ENCODE measurements around the gene HERC6.
"Not testable (repeated sequence)": the region's sequence is repeated elsewhere in the genome, so short reads cannot be mapped to it uniquely, and the experiment has no call there.

The HERC6 gene

DNA sequence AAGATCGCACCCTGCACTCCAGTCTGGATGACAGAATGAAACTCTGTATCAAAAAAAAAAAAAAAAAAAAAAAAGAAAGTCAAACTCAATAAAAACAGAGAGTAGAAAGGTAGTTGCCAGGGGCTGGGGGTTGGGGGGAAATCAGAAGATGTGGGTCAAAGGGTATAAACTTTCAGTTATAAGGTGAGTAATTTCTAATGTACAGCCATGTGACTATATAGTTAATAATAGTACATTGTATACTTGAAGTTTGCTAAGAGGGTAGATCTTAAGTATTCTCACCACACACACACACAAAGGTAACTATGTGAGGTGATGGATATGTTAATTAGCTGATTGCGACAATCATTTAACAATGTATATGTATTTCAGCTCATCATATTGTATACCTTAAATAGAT lies 11.5 kb downstream of the HERC6 start:
- no peak for DNase-seq (ENCODE audit: low spot score)

DNA sequence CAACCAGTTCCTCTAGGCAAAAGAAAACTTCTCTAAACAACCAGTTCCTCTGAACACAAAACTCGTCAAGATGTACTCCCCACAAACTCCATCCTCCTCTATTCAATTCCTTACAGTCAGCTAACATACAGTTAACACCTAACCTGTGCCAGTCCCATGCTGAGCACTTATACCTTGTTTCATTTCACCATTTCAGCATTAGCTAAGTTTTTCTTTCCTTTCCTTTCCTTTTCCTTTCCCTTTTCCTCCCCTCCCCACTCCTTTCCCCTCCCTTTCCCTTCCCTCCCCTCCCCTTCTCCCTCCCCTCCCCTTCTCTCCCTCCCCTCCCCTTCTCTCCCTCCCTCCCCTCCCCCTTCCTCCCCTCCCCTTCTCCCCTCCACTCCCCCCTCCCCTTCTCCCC lies 13.1 kb downstream of the HERC6 start:
- no peak for DNase-seq (ENCODE audit: low spot score)

DNA sequence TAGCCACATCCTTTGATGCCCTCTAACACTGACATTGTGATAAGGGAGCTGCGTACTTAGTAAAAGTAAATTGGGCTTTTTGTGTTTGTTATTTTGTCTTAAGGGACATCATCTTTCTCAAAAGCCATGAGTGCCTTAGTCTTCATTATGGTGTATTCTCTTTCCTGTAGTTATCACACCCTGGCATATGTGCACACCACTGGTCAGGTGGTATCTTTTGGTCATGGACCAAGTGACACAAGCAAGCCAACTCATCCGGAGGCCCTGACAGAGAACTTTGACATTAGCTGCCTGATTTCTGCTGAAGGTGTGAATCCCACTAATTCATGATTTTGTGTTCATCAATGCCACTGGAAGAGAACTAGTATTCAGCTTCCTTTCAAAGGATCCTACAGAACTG lies 18.0 kb downstream of the HERC6 start:
- DNase-seq (ENCODE audit: low spot score): no peak

DNA sequence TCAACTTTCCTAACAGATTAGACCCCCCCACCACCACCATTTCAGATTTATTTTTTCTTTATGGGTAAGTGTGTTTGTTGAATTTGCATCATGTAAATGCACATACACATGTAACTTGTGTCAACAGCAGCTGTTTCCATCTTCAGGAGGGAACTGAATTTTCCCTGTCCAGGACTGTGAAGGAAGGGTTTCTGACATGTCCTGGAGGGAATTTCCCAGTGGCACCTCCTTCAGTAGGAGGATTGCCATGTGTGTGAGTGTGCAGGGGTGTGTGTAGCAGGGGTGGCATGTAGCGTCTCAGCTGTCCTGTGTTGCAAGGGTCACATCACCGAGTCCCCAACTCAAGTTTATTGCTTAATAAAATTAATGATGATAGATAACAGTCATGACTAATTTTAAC lies 19.7 kb downstream of the HERC6 start:
- DNase-seq (ENCODE audit: low spot score): no peak

DNA sequence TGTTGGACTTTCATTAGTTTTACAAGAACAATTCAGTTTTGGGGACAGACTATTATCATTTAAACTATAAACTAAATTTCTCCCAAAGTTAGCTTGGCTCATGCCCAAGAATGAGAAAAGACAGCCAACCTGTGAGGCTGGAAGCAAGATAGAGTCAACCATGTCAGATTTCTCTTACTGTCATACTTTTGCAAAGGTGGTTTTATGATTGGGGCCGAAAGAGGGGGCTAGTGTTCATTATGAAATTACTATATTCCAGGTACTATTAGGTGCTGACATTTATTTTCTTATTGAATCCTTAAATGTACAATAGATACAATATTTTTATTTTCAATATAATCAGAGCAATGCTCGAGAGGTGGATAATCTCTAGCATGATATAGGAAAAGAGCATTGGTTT lies 30.6 kb downstream of the HERC6 start:
- DNase-seq (ENCODE audit: low spot score): no peak

DNA sequence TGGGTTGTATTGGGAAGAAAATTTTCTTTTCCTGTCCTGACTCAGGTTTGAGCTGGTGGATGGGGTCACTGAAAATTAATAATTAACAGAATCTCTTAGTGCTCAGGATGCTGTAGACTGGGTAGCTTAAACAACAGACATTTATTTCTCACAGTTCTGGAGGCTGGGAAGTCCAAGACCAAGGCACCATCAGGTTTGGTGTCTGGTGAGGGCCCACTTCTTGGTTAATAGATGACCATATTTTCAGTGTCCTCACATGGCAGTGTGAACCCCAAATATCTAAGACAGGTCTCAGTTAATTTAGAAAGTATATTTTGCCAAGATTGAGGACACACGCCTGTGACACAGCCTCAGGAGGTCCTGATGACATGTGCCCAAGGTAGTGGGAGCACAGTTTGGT lies 31.1 kb downstream of the HERC6 start:
- no peak for DNase-seq (ENCODE audit: low spot score)

DNA sequence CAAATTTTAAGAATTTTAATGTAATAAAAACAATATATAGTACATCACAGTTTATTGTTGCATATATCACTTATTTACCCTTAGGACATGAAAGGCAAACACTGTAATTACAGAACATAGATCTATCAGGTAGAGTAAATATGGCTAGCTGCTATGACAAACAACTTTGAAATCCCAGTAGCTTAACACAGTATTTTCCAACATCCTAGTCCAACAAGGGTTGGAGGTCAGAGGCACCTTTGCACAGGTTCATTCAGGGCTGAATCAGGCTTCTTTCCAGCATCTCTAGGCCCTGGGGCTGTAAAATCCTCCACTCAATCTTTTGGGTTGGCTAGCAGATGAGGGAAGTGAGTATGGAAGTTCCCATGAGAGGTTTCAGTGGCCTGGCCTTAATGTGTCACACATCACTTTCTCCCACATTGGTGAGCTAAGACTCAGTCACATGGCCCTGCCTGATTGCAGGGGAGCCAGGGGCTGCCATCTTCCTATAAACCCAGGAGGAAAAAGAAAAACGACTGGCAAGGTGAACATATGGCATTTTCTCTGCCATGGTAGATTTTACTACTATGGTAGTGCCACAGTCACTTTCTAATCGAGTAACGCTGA lies 32.9 kb downstream of the HERC6 start:
- no peak for DNase-seq (ENCODE audit: low spot score)

DNA sequence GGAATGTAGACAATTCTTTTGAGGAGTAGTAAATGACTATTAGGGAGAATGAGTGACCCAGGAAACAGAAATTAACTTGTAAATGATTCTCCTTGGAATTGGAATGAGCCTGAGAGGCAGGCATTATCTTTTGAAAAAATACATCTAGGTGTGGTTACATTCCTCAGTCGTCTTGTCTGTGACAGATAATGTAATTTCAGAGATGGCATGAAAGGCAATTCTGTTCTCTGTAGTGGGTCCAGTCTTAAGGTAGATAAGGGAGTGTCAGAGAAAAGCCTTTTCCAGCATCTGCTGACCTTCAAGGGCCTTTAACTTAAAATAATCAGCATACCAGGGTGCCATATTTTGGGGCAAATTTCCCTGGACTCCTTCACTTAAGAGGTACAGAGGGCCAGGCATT lies 35.1 kb downstream of the HERC6 start:
- no peak for DNase-seq (ENCODE audit: low spot score)

DNA sequence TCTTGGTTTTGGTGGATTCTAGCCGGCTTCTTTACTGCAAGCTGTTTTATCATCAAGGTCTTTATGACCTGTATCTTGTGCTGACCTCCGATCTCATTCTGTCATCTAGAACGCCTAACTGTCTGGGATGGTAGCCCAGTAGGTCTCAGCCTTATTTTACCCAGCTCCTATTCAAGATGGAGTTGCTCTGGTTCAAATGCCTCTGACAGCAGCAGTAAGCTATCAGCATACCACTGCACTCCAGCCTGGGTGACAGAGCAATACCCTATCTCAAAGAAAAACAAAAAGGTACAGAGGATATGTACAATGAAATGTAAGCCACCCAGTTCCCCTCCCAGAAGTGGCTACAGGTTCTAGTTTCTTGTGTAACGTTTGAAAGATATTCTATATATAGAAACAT lies 36.1 kb downstream of the HERC6 start:
- DNase-seq (ENCODE audit: low spot score): no peak

DNA sequence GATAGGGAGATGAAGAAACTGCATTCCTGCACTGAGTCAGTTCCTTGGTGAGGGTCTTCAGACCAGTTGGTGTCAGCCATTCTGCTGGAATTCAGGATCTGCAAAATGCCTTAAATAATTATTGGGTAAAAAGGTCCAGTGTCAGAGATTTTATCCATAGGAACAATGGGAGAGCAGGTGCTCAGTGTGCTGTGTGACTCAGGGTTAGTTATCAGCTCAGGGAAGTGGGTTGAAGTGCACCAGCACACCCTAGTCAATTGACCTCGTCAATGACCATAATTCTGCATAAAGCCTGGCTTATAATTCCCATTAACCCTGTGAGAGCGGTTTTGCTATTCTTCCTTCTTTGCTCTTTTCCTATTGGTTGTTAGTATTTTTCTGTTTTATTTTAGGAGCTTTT lies 37.3 kb downstream of the HERC6 start:
- DNase-seq (ENCODE audit: low spot score): no peak

DNA sequence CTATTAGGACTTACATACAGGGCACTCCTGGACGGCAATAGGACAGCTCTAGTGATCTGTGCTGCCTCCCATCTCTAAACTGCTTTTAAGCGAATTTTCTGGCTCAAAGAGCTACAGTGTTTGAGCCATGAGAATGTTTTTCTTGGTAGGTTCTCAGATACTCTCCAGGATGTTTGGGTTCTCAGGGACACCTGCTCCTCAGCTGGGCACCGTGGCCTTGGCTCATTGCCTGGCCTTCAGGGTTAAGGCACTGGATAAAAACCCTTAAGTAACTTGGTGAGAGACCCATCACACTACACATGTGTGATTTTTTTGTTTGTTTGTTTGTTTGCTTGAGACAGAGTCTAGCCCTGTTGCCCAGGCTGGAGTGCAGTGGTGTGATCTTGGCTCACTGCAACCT lies 39.8 kb downstream of the HERC6 start:
- no peak for DNase-seq (ENCODE audit: low spot score)

DNA sequence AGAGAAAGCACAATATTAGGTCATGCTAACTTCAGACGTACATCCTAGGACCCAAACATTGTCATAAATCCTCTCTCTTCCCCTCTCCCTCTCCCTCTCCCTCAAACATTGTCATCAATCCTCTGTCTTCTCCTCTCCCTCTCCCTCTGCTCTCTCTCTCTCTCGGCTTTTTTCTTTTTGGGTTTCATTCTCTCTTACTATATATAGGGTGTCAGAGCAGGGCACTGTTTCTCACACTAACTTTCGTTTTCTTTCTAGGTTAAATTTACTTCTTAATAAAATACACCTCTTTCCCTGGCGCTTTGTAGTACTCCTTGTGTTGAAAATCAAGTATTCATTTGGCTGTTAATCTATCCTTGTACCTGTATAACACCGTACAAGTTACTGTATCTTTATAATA lies 41.2 kb downstream of the HERC6 start:
- no peak for DNase-seq (ENCODE audit: low spot score)

DNA sequence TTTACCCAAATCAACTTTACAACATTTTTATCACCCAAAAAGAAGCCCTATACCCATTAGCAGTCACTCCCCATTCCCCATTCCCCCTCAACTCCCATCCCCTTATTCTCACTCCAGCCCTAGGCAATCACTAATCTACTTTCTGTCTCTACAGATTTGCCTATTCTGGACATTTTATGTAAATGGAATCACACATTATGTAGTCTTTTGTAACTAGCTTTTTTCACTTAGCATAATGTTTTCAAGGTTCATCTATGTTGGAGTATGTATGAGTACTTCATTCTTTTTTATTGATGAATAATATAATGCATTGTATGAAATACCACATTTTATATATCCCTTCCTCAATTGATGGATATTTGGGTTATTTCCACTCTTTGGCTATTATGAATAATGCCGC lies 42.2 kb downstream of the HERC6 start:
- DNase-seq (ENCODE audit: low spot score): no peak

DNA sequence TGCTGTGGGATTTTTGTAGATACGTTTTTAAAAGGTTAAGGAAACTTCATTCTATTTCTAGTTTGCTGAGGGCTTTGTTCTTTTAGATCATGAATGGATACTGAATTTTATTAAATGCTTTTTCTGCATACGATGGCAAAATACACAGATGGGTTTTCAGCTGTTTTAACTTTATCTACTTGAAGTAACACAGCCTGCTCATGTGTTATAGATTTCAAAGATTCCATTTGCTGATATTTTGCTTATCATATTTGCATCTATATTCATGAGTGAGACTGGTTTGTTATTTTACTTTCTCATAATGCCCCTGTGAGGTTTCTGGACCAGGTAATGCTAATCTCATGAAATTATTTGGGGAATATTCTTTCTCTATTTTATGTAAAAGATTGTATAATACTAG lies 43.8 kb downstream of the HERC6 start:
- DNase-seq (ENCODE audit: low spot score): no peak

DNA sequence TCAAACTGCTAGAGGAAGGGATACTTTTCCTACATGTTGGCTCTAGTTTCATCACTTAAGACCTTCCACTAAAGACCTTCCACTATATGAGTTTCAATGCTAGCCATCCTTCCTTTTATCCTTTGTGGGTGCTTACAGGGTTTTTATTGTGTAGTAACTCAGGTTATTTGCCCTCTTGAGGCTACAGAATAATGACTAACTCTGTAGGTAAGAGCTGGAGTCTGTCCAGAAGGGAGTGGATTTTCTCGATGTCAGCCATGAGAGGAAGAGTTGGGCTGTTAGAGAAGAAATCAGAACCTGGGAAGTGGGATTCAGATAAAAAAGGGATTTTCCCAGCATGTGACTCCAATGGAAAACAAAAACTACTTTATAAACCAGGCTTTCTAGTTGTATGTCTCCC lies 50.7 kb downstream of the HERC6 start:
- DNase-seq (ENCODE audit: low spot score): no peak

DNA sequence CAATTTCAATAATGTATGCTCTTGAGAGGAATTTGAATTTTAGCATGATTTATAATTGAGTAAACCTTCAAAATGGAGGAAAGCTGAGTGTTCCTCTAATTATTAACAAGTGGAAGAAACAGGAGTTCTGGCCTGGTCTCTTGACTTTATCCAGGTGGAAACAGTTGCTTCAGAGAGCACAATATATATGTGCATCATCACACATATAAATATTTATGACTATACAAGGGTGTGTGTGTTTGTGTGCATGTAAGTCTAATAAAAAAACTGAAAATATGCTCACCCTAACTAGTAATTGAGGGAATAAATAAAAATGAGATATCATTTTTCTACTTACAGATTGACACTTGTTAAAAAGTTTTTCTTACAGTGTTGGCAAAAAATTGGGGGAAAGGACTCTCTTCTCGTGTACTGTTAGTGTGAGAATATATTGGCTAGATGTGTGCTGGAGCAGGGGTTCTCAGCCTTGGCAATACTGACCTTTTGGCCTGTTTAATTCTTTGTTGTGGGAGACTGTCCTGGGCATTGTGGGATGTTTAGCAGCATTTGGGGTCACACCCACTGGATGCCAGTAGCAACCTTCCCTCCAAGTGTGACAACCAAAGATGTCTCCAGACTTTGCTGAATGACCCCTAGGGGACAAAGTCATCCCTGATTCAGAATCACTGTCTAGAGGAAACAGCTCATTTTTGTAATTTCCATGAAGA lies 57.5 kb downstream of the HERC6 start:
- DNase-seq (ENCODE audit: low spot score): no peak

DNA sequence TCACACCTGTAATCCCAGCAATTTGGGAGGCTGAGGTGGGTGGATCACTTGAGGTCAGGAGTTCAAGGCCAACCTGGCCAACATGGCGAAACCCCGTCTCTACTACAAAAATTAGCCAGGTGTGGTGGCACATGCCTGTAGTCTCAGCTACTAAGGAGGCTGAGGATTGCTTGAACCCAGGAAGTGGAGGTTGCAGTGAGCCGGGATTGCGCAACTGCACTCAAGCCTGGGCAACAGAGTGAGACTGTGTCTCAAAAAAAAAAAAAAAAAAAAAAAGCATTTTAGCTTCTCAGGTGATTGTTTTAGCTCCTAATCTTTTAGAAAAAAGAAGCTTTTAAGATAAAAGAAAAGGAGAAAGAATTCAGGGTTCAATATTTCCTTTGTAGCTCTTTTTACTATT lies 59.2 kb downstream of the HERC6 start:
- not testable (repeated sequence) for DNase-seq (ENCODE audit: low spot score)

DNA sequence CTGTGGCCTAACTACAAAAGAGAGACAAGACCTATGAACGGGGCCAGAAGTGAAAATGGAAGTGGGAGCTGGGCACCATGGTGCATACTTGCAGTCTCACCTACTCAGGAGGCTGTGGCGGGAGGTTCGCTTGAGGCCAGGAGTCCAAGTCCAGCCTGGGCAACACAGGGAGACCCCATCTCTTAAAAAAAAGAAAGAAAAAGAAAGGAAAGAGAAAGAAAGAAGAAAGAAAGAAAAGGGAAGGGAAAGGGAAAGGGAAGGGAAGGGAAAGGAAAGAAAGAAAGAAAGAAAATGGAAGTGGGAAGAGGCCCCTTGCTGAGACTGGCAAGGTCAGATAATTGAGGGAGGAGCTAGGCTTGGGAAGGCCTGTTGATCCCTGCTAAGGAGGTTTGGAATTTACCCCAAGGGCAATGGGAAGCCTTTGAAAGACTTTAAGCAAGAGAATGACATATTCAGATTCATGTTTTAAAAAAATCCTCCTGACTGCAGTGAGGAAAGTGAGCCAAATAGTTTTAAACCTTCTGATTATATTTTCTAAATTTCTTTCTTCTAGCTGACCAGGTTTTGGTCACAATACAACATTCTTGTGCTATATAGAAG lies 60.6 kb downstream of the HERC6 start:
- no peak for DNase-seq (ENCODE audit: low spot score)

DNA sequence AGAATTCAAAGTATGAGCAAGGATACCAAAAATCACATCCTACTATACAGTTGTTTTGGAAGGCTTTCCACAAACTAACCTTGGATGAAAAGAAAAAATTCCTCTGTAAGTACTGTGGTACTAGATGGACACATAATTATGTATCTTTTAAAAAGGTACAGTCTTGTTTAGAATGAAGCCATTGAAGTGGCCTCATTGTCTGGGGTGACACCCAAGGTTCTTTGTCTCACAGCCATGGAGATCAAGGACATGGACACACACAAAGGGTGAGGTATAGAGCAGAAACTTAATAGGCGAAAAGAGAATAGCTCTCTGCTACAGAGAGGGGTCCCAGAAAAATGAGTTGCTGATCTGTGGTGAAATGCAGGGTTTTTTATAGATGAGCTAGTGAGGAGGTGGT lies 61.5 kb downstream of the HERC6 start:
- no peak for DNase-seq (ENCODE audit: low spot score)

DNA sequence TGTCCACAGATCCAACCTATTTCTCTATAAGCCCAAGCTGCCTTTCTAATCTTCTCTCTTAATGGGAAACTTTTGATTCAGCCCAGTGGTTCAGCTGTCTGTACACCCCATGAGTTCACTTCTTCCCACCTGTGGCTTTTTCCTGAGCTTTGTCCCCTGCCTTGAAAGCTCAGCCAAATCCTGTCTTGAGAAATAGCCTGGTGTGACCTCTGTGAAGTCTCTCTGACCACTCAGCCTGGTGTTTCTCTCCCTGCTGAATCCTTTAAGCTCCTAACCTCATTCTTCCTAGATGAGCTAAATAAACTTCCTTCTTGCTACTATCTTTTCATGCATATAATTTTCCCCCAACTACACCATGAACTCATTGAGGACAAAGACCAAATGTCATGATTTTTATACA lies 63.0 kb downstream of the HERC6 start:
- no peak for DNase-seq (ENCODE audit: low spot score)

DNA sequence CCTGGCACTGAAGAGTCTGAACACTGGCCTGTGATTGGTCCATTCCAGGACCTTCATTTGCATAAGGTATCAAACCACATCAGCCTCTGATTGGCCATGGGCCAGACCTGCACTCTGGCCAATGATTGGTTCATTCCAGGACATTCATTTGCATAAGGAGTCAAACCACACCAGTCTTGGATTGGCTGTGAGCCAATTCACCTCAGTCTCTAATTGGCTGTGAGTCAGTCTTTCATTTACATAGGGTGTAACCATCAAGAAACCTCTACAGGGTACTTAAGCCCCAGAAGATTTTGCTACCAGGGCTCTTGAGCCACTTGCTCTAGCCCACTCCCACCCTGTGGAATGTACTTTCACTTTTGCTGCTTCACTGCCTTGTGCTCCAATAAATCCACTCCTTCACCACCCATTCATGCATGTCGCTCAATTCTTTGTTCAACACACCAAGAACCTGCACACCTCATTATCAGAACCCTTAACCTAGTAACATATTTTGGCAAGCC lies 64.1 kb downstream of the HERC6 start:
- no peak for DNase-seq (ENCODE audit: low spot score)

DNA sequence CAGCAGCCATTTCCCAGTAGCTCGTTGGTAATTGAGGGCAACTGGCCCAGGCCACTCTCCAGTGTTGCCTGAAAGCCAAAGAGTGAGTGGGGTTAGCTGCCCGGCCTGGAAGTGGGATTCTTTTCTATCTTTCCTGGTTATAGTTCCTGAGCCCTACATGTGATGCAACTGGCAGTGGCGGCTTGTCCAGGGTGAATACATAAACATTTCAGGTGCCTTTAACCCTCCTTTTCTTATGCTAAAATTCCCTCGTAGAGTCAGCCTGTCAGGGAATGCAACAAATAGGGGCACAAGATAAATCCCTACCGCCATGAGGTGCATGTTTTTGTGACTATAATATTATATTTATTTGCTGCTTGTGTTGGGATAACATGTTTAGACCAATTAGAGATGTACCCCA lies 64.8 kb downstream of the HERC6 start:
- DNase-seq (ENCODE audit: low spot score): no peak

DNA sequence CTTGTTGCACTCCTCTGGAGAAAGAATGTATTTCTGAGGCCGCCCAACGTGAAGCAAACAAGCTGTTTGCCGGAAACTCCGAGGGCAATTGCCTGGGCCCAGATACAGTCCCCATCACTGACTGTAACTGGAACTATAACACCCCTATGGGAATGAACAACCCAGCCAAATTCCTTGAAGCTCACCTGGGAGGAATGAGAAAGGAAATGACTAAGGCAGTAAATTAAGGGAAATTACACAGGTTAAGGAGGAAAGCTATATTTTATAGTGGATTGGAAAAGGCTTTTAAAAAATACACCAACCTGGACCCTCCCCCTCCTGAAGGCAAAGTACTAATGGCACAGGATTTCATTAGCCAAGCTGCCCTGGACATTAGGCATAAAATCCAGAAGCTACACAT lies 66.6 kb downstream of the HERC6 start:
- DNase-seq (ENCODE audit: low spot score): no peak

DNA sequence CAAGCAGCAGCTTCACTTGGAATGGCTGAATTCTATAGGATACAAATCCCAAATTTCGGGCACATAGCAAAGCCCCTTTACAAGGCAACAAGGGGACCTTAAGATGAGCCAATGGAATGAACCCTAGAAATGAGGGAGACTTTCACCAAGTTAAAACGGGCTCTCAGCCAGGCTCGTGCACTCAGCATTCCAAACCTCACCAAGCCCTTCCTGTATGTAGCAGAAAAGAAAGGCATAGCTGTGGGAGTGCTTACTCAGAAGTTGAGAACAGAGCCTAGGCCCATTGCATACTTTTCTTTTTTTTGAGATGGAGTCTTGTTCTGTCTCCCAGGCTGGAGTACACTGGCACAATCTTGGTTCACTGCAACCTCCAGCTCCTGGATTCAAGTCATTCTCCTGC lies 67.5 kb downstream of the HERC6 start:
- DNase-seq (ENCODE audit: low spot score): no peak

Measured in globus pallidus (tissue), 1 donor.